ENCODE measurements around the gene SUMO4.

The SUMO4 gene

DNA sequence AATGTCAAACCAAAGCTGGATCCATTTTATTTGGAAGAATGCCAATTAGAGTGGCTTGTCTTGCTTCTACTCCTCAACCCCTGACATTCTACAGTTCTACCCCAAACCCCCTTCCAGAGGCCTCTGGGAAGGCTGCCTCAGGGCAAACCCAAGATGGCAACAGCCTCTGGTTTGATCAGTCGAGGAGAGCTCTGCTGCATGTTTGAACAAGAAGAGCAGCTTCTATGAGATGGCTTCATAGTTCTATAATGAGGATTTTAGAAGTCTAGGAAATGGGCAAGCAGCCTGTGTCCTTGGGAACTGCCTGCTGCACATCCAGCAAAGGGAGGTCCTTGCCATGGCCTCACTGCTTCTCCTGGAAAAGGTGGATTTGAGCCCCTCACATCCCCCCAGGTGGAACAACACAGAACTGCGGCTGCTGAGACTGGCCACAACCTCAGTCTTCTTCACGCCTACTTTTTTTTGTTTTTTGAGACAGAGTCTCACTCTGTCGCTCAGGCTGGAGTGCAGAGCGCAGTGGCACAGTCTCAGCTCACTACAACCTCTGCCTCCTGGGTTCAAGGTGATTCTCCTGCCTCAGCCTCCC is 46.8 kb downstream of the SUMO4 start:
- TF ChIP-seq, protein P1, sequence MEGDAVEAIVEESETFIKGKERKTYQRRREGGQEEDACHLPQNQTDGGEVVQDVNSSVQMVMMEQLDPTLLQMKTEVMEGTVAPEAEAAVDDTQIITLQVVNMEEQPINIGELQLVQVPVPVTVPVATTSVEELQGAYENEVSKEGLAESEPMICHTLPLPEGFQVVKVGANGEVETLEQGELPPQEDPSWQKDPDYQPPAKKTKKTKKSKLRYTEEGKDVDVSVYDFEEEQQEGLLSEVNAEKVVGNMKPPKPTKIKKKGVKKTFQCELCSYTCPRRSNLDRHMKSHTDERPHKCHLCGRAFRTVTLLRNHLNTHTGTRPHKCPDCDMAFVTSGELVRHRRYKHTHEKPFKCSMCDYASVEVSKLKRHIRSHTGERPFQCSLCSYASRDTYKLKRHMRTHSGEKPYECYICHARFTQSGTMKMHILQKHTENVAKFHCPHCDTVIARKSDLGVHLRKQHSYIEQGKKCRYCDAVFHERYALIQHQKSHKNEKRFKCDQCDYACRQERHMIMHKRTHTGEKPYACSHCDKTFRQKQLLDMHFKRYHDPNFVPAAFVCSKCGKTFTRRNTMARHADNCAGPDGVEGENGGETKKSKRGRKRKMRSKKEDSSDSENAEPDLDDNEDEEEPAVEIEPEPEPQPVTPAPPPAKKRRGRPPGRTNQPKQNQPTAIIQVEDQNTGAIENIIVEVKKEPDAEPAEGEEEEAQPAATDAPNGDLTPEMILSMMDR (IDR thresholded peaks at IDR 0.05): no peak
- Mint-ChIP-seq H3K27ac (no peak overlapping the region), H3K4me3 (no peak overlapping the region), H3K36me3 (ENCODE audit: low read depth) (no peaks in the 10 kb centered on the region), H3K4me1 (peaks cover 39% of the 10 kb centered on the region), H3K9me3 (no peaks in the 10 kb centered on the region), H3K27me3 (ENCODE audit: low read depth, poor library complexity) (peaks cover 30% of the 10 kb centered on the region)
- no peak for DNase-seq

DNA sequence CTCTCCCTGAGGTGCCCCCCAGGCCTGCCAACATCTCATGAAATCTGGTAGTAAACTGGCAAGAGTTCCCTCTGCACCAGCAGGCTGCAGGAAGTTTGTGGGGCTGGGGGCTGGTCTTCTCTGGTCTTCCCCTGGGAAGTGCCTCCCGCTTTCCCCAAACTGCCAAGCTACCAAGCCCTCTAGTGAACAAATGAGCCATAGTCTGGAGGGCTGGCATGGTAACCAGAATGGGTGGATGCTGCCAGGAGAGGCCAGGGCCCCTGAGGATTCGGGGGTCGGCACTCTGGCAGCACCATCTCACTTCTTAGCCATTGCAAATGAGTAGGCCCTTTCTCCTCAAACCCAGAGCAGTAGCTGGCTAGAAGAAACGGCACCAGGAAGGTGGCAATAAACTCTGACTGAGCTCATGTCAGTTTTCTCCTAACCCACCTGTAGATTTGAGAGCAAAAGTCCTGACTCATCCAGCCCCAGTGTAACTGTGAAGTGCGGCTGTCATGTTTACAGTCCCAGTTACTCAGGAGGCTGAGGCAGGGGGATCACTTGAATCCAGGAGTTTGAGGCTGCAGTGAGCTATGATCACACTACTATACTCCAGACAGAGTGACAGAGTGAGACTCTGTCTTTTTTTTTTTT is 48.9 kb downstream of the SUMO4 start:
- Mint-ChIP-seq H3K27me3 (ENCODE audit: low read depth, poor library complexity) (peaks cover 30% of the 10 kb centered on the region), H3K4me1 (peaks cover 27% of the 10 kb centered on the region), H3K36me3 (ENCODE audit: low read depth) (no peaks in the 10 kb centered on the region), H3K9me3 (no peaks in the 10 kb centered on the region), H3K27ac (no peak overlapping the region), H3K4me3 (no peak overlapping the region)
- TF ChIP-seq, protein P1 (IDR thresholded peaks at IDR 0.05): no peak
- DNase-seq: no peak

DNA sequence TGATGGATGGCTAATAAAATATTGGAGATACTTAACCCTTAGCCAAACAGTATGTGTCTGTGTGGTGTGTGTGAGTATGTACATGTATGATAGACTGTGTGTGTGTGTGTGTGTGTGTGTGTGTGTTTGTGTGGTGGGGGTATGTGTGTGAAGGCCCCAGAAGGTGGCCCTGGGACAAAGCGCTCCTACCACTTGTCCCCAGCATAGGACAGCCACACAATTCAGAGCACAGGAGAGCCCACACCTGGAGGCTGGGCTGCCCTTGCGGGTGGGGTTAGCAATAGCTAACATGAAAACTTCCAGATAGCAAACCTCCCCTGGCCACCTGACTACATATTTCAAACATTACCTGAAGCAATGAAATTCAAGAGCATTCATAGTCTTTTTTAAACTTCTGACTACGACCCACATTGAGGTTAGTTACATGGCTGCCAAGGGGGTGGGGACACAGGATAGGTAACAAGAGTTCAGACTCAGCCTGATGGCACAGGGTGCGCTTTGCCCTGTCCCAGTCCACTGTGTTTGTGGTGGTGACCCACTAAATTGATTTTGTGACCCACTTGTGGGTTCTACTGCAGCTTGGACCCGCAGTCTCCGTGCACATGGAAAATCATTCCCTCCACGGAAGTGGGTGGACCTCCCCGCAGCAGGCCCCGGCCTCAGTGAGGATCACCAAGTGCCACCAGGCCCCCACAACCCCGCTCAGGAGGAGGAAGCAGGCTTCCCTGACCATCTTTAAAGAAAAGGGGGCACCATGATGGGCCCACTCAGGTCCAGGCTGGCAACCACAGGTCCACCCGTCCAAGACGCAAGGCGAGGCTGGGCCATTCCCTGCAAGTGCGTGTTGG is 50.0 kb downstream of the SUMO4 start:
- peaks cover 30% of the 10 kb centered on the region for H3K27me3 Mint-ChIP-seq (ENCODE audit: low read depth, poor library complexity)
- H3K4me1 Mint-ChIP-seq: peaks cover 32% of the 10 kb centered on the region
- H3K36me3 Mint-ChIP-seq (ENCODE audit: low read depth): no peaks in the 10 kb centered on the region
- no peak overlapping the region for H3K27ac Mint-ChIP-seq
- no peaks in the 10 kb centered on the region for H3K9me3 Mint-ChIP-seq
- H3K4me3 Mint-ChIP-seq: peak overlapping the region; percentile 68
- DNase-seq: no peak
- TF ChIP-seq, protein P1 (IDR thresholded peaks at IDR 0.05): no peak
